GM21423 (cell line): ENCODE measurements around the gene PKD1L1.
"Not testable (repeated sequence)": the region's sequence is repeated elsewhere in the genome, so short reads cannot be mapped to it uniquely, and the experiment has no call there.

Source experiments
- ATAC-seq: cut with Tn5 transposase; IDR thresholded peaks from one replicate; pipeline ENCODE4 v1.9.1; 2021; ENCODE audit warnings: mild to moderate bottlenecking, moderate library complexity; ENCODE audit not compliant: unreplicated experiment

Gene PKD1L1

GRCh38 chr7:47948141-47948790, at the start of gene PKD1L1:
PKD1L1 (minus strand) TSS chr7:47948466; CDS start chr7:47948440, 26 bp downstream.
- ATAC-seq = no peak

- ATAC-seq = no peak
These were observed 44.2 kb upstream of the PKD1L1 start for GRCh38 chr7:47992446-47992845.

GRCh38 chr7:47991741-47992311, 43.6 kb upstream of the PKD1L1 start:
- ATAC-seq = peak; percentile 98

GRCh38 chr7:47991270-47991669, 43.0 kb upstream of the PKD1L1 start:
- ATAC-seq = no peak

- no peak for ATAC-seq
These were observed 42.3 kb upstream of the PKD1L1 start for GRCh38 chr7:47990592-47990991.

GRCh38 chr7:47989607-47990400, 41.5 kb upstream of the PKD1L1 start:
- not testable (repeated sequence) for ATAC-seq

- ATAC-seq = no peak
These were observed 40.5 kb upstream of the PKD1L1 start for GRCh38 chr7:47988496-47989386.

GRCh38 chr7:47982610-47983009, 34.3 kb upstream of the PKD1L1 start:
- no peak for ATAC-seq

- ATAC-seq = not testable (repeated sequence)
These were observed 32.4 kb upstream of the PKD1L1 start for GRCh38 chr7:47980648-47981047.

- no peak for ATAC-seq
These were observed 31.5 kb upstream of the PKD1L1 start for GRCh38 chr7:47979832-47980181.

GRCh38 chr7:47979145-47979831, 31.0 kb upstream of the PKD1L1 start, which contains the start of gene HUS1:
HUS1 (minus strand) TSS chr7:47979615; CDS start chr7:47979519, 96 bp downstream.
- peak; percentile 98 for ATAC-seq

- no peak for ATAC-seq
These were observed 30.5 kb upstream of the PKD1L1 start for GRCh38 chr7:47978790-47979144.

GRCh38 chr7:47973739-47974138, 25.5 kb upstream of the PKD1L1 start:
- no peak for ATAC-seq

GRCh38 chr7:47970761-47971160, 22.5 kb upstream of the PKD1L1 start:
- ATAC-seq = no peak

- ATAC-seq = no peak
These were observed 20.8 kb upstream of the PKD1L1 start for GRCh38 chr7:47968847-47969774.

- ATAC-seq = no peak
These were observed 19.4 kb upstream of the PKD1L1 start for GRCh38 chr7:47967708-47968107.

- no peak for ATAC-seq
These were observed 18.9 kb upstream of the PKD1L1 start for GRCh38 chr7:47967123-47967522.

- ATAC-seq = no peak
These were observed 17.2 kb upstream of the PKD1L1 start for GRCh38 chr7:47965456-47965855.

- no peak for ATAC-seq
These were observed 14.0 kb upstream of the PKD1L1 start for GRCh38 chr7:47962262-47962661.
